ENCODE measurements around the gene MRPL37.

GRCh38 chr1:54249819-54250435 is 50.0 kb downstream of the MRPL37 start:
- TF ChIP-seq SIN3A (IDR thresholded peaks at IDR 0.05; ENCODE audit: borderline replicate concordance, insufficient read depth, low read length), result no peak
- no peak for TF ChIP-seq POLR2AphosphoS5 (IDR thresholded peaks at IDR 0.05; ENCODE audit: low read depth, low read length)

Data from PFSK-1 (cell line).